ENCODE data around the gene ANKRD13B.

The ANKRD13B gene

DNA sequence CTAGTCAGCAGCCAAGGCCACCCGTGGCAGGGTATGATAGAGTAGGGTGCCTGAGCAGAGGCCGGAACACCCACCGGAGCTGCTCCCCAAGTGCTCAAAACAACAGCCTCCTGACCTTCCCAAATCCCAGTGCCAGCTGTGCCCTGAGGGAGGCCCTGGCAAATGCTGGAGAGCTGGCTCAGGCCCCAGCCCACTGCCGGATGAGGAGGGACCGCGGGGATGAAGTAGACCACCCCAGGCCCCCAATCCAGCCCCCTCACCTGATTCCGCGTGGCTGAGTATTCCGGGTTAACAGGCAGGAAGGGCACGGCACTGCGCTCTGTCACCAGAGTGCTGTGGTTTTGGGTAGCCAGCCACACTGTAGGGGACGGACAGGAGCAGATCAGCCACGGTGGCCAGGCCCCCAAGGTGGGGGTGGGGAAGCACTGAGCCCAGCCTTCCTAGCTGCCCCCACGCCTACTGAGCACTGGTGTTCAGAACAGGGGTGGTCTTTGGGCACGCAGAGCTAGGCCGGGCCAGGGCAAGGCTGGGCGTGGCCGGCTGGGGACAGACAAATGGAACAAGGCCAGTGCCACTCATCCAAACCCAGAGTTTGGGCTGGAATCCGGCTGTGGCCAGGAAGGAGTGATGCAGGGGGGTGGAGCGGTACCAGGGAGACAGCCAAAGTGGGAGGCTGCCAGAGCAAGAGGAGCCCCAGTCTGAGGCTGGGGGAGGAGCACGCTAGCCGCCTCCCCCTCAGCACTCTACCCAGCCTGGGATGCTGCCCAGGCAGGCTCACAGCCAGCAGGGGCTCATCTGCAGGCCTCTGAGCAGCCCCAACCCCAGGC lies 15.3 kb upstream of the ANKRD13B start:
- H3K9ac ChIP-seq (ENCODE audit: low read depth, low read length), result no peak overlapping the region
- H3K27me3 ChIP-seq (ENCODE audit: control insufficient read depth, insufficient read depth, low read length), result no peaks in the 10 kb centered on the region
- H3K9me3 ChIP-seq (replicated peaks; ENCODE audit: low read length), result no peaks in the 10 kb centered on the region
- H3K36me3 ChIP-seq (ENCODE audit: insufficient read depth, low read length), result peaks cover 61% of the 10 kb centered on the region
- H3K4me1 ChIP-seq (ENCODE audit: control insufficient read depth, insufficient read depth, low read length), result peaks cover 21% of the 10 kb centered on the region
- peak overlapping the region; percentile 18 for H3K4me3 ChIP-seq (ENCODE audit: low read length)
- peak overlapping the region; percentile 53 for H3K4me2 ChIP-seq (ENCODE audit: low read length)

DNA sequence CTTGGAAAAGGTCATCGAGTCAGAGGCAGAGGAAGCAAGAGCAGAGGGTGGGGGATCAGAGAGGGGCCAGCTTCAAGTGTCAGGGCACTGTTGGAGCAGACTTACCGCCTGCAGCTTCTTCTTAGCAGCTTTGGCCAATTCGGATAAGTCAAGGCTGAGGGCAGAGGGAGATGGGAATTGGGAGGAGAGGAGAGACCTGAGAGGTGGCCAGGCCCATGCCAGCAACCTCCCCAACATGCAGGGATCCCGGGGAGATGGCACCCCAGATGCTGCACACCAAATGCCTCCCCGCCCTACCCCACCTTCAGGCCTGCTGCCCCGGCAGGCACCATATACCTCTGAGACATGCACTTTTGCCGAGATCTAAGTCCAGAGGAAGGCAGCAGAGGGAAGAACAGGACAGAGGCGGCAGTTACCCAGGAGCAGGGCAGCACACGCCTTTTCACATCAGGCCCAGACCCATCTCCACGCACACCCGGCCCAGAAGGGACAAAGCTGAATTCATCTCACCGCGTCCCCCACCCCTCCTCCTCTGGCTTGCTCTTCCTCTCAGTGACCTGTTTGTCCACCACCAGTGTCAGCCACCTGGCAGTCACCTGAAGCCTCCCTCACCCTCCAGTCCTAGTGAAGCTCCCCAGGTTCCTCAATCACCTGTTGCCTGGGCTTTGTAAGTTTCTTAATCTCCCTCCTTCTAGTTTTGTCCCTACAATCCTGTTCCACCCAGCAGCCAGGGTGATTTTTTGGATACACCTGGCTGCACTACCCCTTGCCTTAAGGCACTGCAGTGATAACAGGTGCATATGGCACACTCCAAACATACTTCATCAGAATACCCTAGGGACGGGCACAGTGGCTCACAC lies 14.1 kb upstream of the ANKRD13B start:
- Histone ChIP-seq H3K4me2 (ENCODE audit: low read length) (no peak overlapping the region), H3K27me3 (ENCODE audit: control insufficient read depth, insufficient read depth, low read length) (no peaks in the 10 kb centered on the region), H3K36me3 (ENCODE audit: insufficient read depth, low read length) (peaks cover 68% of the 10 kb centered on the region), H3K4me3 (ENCODE audit: low read length) (no peak overlapping the region), H3K9me3 (replicated peaks; ENCODE audit: low read length) (no peaks in the 10 kb centered on the region), H3K4me1 (ENCODE audit: control insufficient read depth, insufficient read depth, low read length) (peaks cover 14% of the 10 kb centered on the region), H3K9ac (ENCODE audit: low read depth, low read length) (no peak overlapping the region)

DNA sequence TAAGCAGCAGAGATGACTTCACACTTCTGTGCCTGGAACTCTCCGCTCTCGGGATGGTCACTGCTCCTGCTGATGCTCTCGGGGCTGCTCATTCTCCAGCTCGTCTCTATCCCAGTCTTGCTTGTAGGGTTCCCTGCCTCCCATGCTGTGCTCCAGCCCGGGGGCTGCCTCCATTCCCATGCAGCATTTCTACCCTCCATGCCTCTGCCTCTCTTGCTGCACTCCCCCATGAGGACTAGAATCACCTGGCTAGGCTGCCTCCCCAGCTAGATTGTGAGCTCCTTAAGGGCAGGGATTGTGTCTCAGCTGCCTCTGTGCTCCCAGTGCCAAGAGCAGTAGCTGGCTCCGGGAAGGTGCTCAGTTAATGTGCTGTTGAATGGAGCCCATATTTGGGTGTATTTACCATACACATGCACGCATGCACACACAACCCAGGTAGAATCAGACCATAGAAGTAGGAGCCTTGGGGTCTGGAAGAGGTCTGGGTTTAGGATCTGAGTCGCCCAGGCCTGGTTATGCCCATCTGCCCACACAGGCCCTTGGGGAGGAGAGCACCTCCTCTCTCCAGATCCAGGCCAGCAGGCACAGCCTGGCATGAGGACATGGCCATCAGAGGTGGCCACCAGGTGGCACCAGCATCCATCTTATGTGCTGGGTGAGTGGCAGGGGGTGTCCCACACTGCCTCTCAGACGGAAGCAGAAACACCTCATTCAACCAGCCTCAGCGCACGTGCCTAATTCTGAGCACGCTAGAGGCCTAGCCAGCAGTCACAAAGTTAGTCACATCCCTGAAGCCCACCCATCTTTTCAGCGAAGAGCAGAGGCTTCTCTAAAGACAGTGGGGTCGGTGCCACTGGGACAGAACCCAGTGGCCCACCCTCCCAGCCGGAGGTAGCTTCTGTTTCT lies 12.8 kb upstream of the ANKRD13B start:
- H3K27me3 ChIP-seq (ENCODE audit: control insufficient read depth, insufficient read depth, low read length), result no peaks in the 10 kb centered on the region
- H3K9ac ChIP-seq (ENCODE audit: low read depth, low read length), result no peak overlapping the region
- H3K9me3 ChIP-seq (replicated peaks; ENCODE audit: low read length), result no peaks in the 10 kb centered on the region
- H3K36me3 ChIP-seq (ENCODE audit: insufficient read depth, low read length), result peaks cover 58% of the 10 kb centered on the region
- no peak overlapping the region for H3K4me3 ChIP-seq (ENCODE audit: low read length)
- no peak overlapping the region for H3K4me2 ChIP-seq (ENCODE audit: low read length)
- H3K4me1 ChIP-seq (ENCODE audit: control insufficient read depth, insufficient read depth, low read length), result peaks cover 27% of the 10 kb centered on the region

DNA sequence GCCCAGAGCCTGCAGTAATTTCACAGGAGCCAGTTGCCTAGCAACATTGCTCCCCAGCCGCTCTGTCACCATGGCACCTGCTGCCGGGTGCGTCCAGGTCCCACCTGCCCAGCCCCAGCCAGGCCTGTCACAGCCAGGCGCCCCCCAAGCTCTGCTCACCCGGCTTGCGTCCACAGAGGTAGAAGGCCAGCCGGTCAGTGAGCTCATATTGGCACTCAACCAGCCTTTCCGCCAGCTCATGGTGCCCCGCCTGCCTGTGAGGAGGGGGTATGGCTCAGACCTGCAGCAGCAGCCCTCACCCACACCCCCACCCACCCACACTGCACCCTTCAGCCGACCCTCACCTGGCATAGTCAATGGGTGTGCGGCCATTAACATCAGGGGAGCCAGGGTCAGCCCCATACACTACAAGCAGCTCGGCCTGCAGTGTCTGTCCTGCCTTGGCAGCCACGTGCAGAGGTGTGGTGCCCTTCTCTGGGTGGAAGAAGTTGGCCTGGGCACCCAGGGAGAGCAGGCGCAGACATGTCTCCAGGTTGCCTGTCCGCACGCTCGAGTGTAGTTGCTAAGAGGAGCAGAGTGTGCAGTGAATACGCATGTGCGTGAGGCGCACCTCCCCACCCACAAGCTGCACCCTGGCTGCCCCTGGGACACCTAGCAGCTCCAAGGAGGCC lies 11.2 kb upstream of the ANKRD13B start:
- no peaks in the 10 kb centered on the region for H3K27me3 ChIP-seq (ENCODE audit: control insufficient read depth, insufficient read depth, low read length)
- H3K36me3 ChIP-seq (ENCODE audit: insufficient read depth, low read length), result peaks cover 42% of the 10 kb centered on the region
- H3K9me3 ChIP-seq (replicated peaks; ENCODE audit: low read length), result no peaks in the 10 kb centered on the region
- H3K9ac ChIP-seq (ENCODE audit: low read depth, low read length), result no peak overlapping the region
- peaks cover 35% of the 10 kb centered on the region for H3K4me1 ChIP-seq (ENCODE audit: control insufficient read depth, insufficient read depth, low read length)
- H3K4me2 ChIP-seq (ENCODE audit: low read length), result no peak overlapping the region
- H3K4me3 ChIP-seq (ENCODE audit: low read length), result no peak overlapping the region

DNA sequence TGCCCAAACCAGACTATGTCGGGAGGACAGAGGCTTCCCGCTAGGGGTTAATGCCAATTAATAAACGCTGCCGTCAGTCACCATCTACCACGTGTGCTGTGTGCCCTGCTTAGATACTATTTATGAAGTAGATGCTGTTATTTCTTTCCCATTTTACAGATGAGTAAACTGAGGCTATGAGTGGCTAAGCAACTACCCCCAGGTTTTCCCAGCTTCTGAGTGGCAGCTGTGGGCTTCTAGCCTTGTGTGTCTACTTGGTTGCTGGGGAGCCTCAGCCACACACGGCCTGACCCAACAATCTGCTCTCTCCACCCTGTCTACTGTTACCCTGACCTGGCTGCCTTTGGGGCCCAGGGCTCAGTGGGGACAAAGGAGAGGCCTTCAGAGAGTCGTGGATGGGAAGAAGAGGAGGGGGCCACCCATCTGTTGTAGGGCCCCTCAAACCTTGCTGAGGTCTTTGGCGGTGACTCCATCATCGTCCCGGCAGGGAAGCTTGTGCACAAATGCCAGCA lies 10.6 kb upstream of the ANKRD13B start:
- H3K4me2 ChIP-seq (ENCODE audit: low read length), result no peak overlapping the region
- H3K27me3 ChIP-seq (ENCODE audit: control insufficient read depth, insufficient read depth, low read length), result no peaks in the 10 kb centered on the region
- H3K9me3 ChIP-seq (replicated peaks; ENCODE audit: low read length), result no peaks in the 10 kb centered on the region
- H3K36me3 ChIP-seq (ENCODE audit: insufficient read depth, low read length), result peaks cover 36% of the 10 kb centered on the region
- no peak overlapping the region for H3K9ac ChIP-seq (ENCODE audit: low read depth, low read length)
- peaks cover 39% of the 10 kb centered on the region for H3K4me1 ChIP-seq (ENCODE audit: control insufficient read depth, insufficient read depth, low read length)
- no peak overlapping the region for H3K4me3 ChIP-seq (ENCODE audit: low read length)

DNA sequence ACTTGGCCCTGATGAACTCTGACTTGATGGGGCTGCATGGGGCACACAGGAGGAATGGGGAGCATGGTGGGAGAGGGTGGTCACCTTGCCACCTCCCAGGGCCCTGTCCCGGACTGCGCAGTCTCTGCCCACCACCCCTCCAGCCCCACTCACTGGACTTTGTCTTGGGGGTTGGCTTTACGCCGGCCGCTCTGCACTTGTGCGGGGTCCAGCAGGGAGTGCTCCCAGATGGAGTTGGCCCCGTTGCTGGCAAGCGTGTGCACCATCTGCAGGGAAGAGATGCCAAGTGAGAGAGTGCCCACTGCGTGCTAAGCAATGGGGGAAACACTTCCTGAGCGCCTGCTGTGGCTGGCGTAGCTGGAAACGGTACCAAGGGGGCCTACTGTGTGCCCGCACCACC lies 10.2 kb upstream of the ANKRD13B start:
- H3K9me3 ChIP-seq (replicated peaks; ENCODE audit: low read length), result no peaks in the 10 kb centered on the region
- H3K9ac ChIP-seq (ENCODE audit: low read depth, low read length), result no peak overlapping the region
- H3K4me2 ChIP-seq (ENCODE audit: low read length), result no peak overlapping the region
- H3K36me3 ChIP-seq (ENCODE audit: insufficient read depth, low read length), result peaks cover 31% of the 10 kb centered on the region
- no peak overlapping the region for H3K4me3 ChIP-seq (ENCODE audit: low read length)
- H3K27me3 ChIP-seq (ENCODE audit: control insufficient read depth, insufficient read depth, low read length), result no peaks in the 10 kb centered on the region
- H3K4me1 ChIP-seq (ENCODE audit: control insufficient read depth, insufficient read depth, low read length), result peaks cover 39% of the 10 kb centered on the region

DNA sequence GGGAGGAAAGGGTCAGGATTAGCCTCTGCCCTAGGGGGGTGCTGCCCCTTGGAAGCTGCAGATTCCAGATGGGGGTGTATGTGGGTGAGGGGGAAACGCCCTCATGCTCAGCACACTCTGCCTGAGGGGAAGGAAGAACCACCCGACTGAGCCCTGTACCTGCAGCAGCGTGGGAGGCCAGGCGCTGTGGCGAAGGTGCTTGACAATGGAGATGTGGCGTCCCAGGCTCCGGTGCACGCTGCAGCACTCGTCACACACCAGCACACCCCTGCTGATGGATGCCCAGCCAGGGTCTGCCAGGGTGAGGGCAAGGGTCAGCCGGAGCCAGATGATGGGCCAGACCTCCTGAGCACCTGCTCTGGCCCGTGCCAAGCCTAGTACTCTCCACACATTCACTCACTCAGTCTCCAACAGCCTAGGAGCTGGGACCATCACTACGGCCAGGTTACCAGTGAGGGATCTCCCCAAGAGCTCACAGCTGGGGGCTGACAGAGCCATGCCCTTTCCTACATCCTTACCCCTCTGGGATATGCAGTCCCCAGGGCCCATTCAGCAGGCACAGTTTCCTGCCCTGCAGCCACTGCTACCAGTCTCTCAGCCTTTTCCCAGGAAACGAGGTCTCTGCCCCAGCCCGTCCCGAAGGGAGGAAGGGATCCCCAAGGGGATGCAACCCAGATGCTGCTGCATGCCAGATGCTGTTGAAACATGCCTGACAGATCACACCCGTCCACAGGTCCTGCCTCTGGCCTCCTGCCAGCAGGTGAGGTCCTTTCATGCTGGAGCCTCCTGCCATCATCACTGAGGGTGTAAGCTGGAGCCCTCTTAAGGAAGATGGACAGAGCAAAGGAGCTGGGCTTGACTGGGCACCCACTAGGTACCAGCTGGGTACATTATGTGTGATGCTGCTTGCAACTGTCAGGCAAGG lies 9.3 kb upstream of the ANKRD13B start:
- peaks cover 39% of the 10 kb centered on the region for H3K4me1 ChIP-seq (ENCODE audit: control insufficient read depth, insufficient read depth, low read length)

DNA sequence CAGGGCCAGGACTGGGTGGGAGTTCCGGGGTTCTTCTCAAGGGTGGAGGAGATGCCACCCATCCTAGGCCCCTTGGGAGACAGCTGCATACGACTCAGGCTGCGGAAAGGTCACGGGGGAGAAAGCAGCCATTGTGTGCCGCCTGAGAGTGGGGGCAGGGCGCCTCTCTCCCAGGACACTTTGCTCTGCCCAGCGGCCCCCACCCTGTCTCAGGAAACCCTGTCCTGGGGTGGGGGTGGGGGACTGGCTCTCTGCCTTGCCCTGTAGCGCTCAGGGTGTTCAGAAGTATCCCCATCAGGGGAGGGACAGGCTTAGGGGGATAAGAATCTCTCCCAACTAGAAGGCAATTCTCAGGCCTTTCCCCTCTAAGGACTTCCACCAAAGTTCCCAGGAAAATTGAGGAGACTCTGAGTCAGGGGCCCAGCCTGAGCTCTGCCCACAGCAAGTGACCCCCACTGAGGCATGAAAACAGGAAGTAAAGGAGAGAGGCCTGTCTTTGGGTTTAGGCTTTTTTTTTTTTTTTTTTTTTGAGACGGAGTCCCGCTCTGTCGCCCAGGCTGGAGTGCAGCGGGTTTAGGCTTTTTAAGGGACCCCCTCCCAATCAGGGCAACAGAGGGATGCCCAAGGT lies 8.4 kb upstream of the ANKRD13B start:
- H3K36me3 ChIP-seq (ENCODE audit: insufficient read depth, low read length), result peaks cover 31% of the 10 kb centered on the region
- peaks cover 39% of the 10 kb centered on the region for H3K4me1 ChIP-seq (ENCODE audit: control insufficient read depth, insufficient read depth, low read length)
- H3K4me3 ChIP-seq (ENCODE audit: low read length), result no peak overlapping the region
- H3K4me2 ChIP-seq (ENCODE audit: low read length), result peak overlapping the region; percentile 55
- no peaks in the 10 kb centered on the region for H3K27me3 ChIP-seq (ENCODE audit: control insufficient read depth, insufficient read depth, low read length)
- H3K9me3 ChIP-seq (replicated peaks; ENCODE audit: low read length), result no peaks in the 10 kb centered on the region
- peak overlapping the region; percentile 33 for H3K9ac ChIP-seq (ENCODE audit: low read depth, low read length)

More for the DNA sequence above, 9.3 kb upstream of the ANKRD13B start:
- Histone ChIP-seq H3K4me3 (ENCODE audit: low read length) (no peak overlapping the region), H3K4me2 (ENCODE audit: low read length) (no peak overlapping the region), H3K36me3 (ENCODE audit: insufficient read depth, low read length) (peaks cover 31% of the 10 kb centered on the region), H3K9me3 (replicated peaks; ENCODE audit: low read length) (no peaks in the 10 kb centered on the region), H3K27me3 (ENCODE audit: control insufficient read depth, insufficient read depth, low read length) (no peaks in the 10 kb centered on the region), H3K9ac (ENCODE audit: low read depth, low read length) (no peak overlapping the region)

DNA sequence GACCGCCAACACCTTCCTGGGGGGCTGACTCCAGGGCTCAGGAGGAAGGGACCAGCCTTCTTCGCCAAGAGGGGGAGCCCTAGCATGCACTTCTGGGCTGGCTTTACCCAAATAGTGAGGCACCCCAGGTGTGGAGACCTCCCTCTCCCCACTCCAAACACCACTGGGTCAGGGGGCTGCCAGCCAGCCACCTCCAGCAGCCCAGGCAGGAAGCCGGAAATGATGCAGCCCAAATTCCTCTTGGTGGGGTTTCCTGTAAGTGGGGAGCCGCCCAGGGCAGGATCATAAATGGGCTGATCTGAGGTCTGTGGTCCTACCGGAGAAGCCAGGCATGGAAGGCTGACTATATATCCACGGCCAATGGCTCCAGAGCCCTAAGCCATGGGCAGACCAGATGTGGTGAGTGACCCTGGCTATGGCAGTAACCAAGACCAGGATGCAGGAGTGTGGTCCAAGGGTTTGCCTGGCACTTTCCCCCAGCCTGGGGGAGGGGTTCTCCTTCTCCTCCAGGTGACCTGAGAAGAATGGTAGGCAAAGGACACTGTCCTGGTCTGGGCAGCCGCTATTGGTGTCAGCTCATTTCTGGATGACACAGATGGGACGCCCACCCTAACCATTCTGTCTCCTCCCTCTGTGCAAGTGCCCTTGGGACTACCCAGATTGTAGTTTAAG lies 7.7 kb upstream of the ANKRD13B start:
- Histone ChIP-seq H3K4me3 (ENCODE audit: low read length) (no peak overlapping the region), H3K36me3 (ENCODE audit: insufficient read depth, low read length) (peaks cover 25% of the 10 kb centered on the region), H3K27me3 (ENCODE audit: control insufficient read depth, insufficient read depth, low read length) (no peaks in the 10 kb centered on the region), H3K4me2 (ENCODE audit: low read length) (peak overlapping the region; percentile 55), H3K4me1 (ENCODE audit: control insufficient read depth, insufficient read depth, low read length) (peaks cover 46% of the 10 kb centered on the region), H3K9ac (ENCODE audit: low read depth, low read length) (no peak overlapping the region), H3K9me3 (replicated peaks; ENCODE audit: low read length) (no peaks in the 10 kb centered on the region)

Data from skeletal muscle satellite cell (primary cell).